Measurements from ENCODE around the gene ZBTB16.

DNA sequence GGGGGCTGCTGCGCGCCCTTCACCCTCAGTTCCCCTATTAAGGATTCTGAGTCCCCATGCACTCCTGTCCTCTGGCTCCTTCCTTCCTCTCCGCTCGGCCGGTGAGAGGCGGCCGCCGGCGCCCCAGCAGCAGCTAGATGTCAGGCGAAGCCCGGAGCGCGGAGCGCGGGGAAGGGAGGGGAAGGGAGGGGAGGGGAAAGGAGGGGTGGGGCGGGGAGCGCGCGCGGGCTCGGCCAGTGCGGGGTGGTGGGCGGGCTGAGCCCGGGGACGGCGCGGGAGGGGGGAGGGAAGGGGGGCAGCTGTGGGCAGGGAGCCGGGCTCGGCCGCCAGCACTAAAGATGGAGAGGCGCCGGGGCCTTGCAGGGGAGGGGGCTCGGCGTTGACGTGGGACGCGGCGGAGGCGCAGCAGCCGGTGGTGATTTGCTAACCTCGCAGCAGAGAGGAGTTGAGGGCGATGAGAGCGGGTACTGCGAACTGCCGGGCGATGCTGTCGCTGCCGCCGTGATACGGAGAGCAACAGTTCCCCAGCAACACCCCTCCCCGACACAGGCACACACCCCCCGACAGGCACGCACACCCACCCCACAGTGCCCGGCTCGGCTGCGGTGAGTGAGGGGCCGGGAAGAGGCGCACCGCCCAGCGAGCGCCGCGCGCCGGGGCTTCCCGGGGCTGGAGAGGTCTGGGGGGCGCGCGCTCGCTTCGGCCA lies at the start of gene ZBTB16:
- TF ChIP-seq POLR2AphosphoS5 (IDR thresholded peaks at IDR 0.05) (peak; percentile 76), EZH2 (IDR thresholded peaks at IDR 0.05; ENCODE audit: borderline replicate concordance, insufficient read depth, low read length, poor library complexity, severe bottlenecking) (no peak)
